AG10803 (cell line): ENCODE data around the gene PSMB4.

ENCODE experiments used
- DNase-seq: peaks from one replicate; pipeline ENCODE4 v3.0.0; 2010; ENCODE audit warnings: low read depth
- H3K4me3 ChIP-seq: 2 replicates; pipeline ENCODE4 v1.5.1; 2011; ENCODE audit warnings: mild to moderate bottlenecking, low read length, control low read depth
- TF ChIP-seq, protein P1 (sequence below): conservative IDR thresholded peaks from 2 replicates; pipeline ENCODE4 v1.5.1; 2011; ENCODE audit warnings: mild to moderate bottlenecking, low read length, control low read depth, inconsistent platforms

The PSMB4 gene

GRCh38 chr1:151367658-151368392, 31.5 kb upstream of the PSMB4 start:
- DNase-seq = no peak
- TF ChIP-seq, protein P1, sequence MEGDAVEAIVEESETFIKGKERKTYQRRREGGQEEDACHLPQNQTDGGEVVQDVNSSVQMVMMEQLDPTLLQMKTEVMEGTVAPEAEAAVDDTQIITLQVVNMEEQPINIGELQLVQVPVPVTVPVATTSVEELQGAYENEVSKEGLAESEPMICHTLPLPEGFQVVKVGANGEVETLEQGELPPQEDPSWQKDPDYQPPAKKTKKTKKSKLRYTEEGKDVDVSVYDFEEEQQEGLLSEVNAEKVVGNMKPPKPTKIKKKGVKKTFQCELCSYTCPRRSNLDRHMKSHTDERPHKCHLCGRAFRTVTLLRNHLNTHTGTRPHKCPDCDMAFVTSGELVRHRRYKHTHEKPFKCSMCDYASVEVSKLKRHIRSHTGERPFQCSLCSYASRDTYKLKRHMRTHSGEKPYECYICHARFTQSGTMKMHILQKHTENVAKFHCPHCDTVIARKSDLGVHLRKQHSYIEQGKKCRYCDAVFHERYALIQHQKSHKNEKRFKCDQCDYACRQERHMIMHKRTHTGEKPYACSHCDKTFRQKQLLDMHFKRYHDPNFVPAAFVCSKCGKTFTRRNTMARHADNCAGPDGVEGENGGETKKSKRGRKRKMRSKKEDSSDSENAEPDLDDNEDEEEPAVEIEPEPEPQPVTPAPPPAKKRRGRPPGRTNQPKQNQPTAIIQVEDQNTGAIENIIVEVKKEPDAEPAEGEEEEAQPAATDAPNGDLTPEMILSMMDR = no peak
- no peak overlapping the region for H3K4me3 ChIP-seq

GRCh38 chr1:151368393-151369301, 30.7 kb upstream of the PSMB4 start:
- no peak for DNase-seq
- no peak overlapping the region for H3K4me3 ChIP-seq
- TF ChIP-seq, protein P1 = no peak

DNA sequence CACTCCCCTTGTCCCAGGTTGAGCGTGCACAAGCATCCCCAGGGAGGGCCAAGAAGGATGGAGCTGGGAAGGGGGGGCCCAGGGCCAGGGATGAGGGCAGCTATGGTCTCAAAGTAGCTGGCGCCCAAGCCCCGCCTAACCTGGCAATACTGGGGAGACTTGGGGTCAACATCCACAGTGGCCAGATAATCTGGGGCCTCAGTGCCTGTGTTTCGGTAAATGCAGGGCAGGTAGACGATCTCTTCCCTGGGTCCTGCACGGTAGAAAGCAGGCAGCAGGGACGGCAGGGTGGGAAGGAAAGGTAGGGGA, 30.1 kb upstream of the PSMB4 start:
- H3K4me3 ChIP-seq = no peak overlapping the region
- TF ChIP-seq, protein P1 = no peak
- DNase-seq = no peak

DNA sequence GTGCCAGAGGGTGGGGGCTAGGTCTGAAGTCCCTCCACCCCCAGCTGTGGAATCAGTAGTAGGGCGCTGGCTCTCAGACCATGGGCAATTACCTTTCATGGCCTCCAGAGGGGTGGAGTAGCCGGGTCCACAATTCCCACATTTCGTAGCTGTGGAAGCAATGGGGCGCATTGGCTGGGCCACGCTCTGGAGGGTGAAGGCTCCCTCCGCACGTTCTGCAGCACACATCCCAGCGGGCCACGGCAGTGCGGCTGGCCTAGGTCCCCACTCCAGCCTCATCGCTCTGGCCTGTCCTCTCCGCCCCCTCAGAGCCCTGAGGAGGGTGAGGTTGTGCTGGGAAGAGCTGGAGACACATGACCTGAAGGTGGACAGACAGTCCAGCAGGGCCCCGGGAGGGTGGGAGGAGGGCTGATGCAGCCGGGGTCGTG, 29.7 kb upstream of the PSMB4 start:
- no peak for DNase-seq
- TF ChIP-seq, protein P1 = no peak
- H3K4me3 ChIP-seq = no peak overlapping the region

- TF ChIP-seq, protein P1 = no peak
These were observed 29.0 kb upstream of the PSMB4 start for GRCh38 chr1:151370211-151370911.

GRCh38 chr1:151371370-151372057, 27.9 kb upstream of the PSMB4 start:
- H3K4me3 ChIP-seq = peak overlapping the region; percentile 63
- peak; percentile 69 for DNase-seq
- TF ChIP-seq, protein P1 = no peak

More at GRCh38 chr1:151370211-151370911, 29.0 kb upstream of the PSMB4 start:
- no peak overlapping the region for H3K4me3 ChIP-seq
- no peak for DNase-seq
